Body of pancreas (tissue), 4 donors: ENCODE data around the gene ZNHIT6.

ENCODE experiments used
- POLR2A ChIP-seq, 3 donors: fragments of 450-650 bp; IDR thresholded peaks; one replicate each; pipeline ENCODE4 v1.6.1; 2016; ENCODE audit warnings: antibody characterized with exemption in 3 of 3, mild to moderate bottlenecking in 2 of 3
- TF ChIP-seq, protein P1 (sequence below), 7 experiments: fragments of 450-650 bp in 4 of 7; fragments of 200-600 bp in 3 of 7; sonication (generic) in 3 of 7; IDR thresholded peaks; one replicate each; pipeline ENCODE4 v1.5.1; 2016 to 2019; ENCODE audit warnings: antibody characterized with exemption in 7 of 7

DNA sequence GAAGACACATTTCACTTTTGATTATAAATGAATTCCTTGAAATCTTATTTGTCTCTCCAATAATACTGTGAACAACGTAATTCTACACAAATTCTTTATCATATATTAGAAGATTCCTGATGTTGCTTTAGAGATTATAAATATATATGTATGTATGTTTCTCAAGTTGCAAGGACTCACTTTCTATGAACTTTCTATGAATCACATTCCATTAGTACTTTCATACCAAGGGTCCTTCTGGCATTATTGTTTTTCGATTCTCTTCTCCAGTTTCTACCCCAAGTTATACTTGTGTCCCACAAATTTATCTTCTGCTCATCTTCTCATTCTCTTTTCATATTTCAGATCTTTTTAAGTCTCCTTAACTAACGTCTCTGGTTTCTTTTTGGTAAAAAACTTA, 55.9 kb downstream of the ZNHIT6 start:
- TF ChIP-seq, protein P1, sequence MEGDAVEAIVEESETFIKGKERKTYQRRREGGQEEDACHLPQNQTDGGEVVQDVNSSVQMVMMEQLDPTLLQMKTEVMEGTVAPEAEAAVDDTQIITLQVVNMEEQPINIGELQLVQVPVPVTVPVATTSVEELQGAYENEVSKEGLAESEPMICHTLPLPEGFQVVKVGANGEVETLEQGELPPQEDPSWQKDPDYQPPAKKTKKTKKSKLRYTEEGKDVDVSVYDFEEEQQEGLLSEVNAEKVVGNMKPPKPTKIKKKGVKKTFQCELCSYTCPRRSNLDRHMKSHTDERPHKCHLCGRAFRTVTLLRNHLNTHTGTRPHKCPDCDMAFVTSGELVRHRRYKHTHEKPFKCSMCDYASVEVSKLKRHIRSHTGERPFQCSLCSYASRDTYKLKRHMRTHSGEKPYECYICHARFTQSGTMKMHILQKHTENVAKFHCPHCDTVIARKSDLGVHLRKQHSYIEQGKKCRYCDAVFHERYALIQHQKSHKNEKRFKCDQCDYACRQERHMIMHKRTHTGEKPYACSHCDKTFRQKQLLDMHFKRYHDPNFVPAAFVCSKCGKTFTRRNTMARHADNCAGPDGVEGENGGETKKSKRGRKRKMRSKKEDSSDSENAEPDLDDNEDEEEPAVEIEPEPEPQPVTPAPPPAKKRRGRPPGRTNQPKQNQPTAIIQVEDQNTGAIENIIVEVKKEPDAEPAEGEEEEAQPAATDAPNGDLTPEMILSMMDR (IDR thresholded peaks at IDR 0.05) = no peak
- TF ChIP-seq POLR2A (IDR thresholded peaks at IDR 0.05) = no peak
